Measurements from ENCODE around the gene ZFY.

GRCh38 chrY:2935716-2936435, 695 bp downstream of the ZFY start:
- TF ChIP-seq, protein P1, sequence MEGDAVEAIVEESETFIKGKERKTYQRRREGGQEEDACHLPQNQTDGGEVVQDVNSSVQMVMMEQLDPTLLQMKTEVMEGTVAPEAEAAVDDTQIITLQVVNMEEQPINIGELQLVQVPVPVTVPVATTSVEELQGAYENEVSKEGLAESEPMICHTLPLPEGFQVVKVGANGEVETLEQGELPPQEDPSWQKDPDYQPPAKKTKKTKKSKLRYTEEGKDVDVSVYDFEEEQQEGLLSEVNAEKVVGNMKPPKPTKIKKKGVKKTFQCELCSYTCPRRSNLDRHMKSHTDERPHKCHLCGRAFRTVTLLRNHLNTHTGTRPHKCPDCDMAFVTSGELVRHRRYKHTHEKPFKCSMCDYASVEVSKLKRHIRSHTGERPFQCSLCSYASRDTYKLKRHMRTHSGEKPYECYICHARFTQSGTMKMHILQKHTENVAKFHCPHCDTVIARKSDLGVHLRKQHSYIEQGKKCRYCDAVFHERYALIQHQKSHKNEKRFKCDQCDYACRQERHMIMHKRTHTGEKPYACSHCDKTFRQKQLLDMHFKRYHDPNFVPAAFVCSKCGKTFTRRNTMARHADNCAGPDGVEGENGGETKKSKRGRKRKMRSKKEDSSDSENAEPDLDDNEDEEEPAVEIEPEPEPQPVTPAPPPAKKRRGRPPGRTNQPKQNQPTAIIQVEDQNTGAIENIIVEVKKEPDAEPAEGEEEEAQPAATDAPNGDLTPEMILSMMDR (IDR thresholded peaks at IDR 0.05; ENCODE audit: poor library complexity): no peak
- no peak for TF ChIP-seq EZH2 (IDR thresholded peaks at IDR 0.05; ENCODE audit: borderline replicate concordance)
- no peak for TF ChIP-seq EZH2phosphoT487 (IDR thresholded peaks at IDR 0.05; ENCODE audit: low read depth, severe bottlenecking, unreplicated experiment)
